T-helper 22 cell (primary cell): ENCODE results near the gene TTC23.

Experiments used
- DNase-seq: peaks from one replicate; pipeline ENCODE4 v3.0.0-alpha.2; 2020; ENCODE audit warnings: low read depth

TTC23 gene

GRCh38 chr15:99135194-99135593 lies 114.2 kb downstream of the TTC23 start:
- DNase-seq, result no peak

GRCh38 chr15:99134317-99134821 lies 115.0 kb downstream of the TTC23 start:
- DNase-seq, result no peak

GRCh38 chr15:99132634-99133287 lies 116.6 kb downstream of the TTC23 start:
- no peak for DNase-seq

GRCh38 chr15:99132122-99132521 lies 117.3 kb downstream of the TTC23 start:
- no peak for DNase-seq

GRCh38 chr15:99131441-99132023 lies 117.8 kb downstream of the TTC23 start:
- DNase-seq, result no peak

GRCh38 chr15:99130765-99131440 lies 118.5 kb downstream of the TTC23 start:
- DNase-seq, result no peak

GRCh38 chr15:99130314-99130713 lies 119.1 kb downstream of the TTC23 start:
- DNase-seq, result no peak

- DNase-seq, result no peak
Measured at GRCh38 chr15:99129644-99130043, 119.7 kb downstream of the TTC23 start.

- no peak for DNase-seq
Measured at GRCh38 chr15:99128411-99128810, 121.0 kb downstream of the TTC23 start.

GRCh38 chr15:99127773-99128172 lies 121.6 kb downstream of the TTC23 start:
- no peak for DNase-seq

GRCh38 chr15:99126930-99127329 lies 122.5 kb downstream of the TTC23 start:
- DNase-seq, result no peak

GRCh38 chr15:99126131-99126588 lies 123.2 kb downstream of the TTC23 start:
- no peak for DNase-seq

- DNase-seq, result no peak
Measured at GRCh38 chr15:99125061-99125891, 124.1 kb downstream of the TTC23 start.

GRCh38 chr15:99124641-99125040 lies 124.7 kb downstream of the TTC23 start:
- DNase-seq, result no peak

GRCh38 chr15:99123713-99124451 lies 125.5 kb downstream of the TTC23 start:
- no peak for DNase-seq

- DNase-seq, result no peak
Measured at GRCh38 chr15:99122831-99123712, 126.3 kb downstream of the TTC23 start.

- no peak for DNase-seq
Measured at GRCh38 chr15:99121691-99122410, 127.5 kb downstream of the TTC23 start.

GRCh38 chr15:99121207-99121606 lies 128.2 kb downstream of the TTC23 start:
- DNase-seq, result no peak

- DNase-seq, result no peak
Measured at GRCh38 chr15:99120050-99120777, 129.2 kb downstream of the TTC23 start.
